Measurements from ENCODE around the gene PTPRU.

PTPRU gene

GRCh38 chr1:29259802-29260441, 23.6 kb downstream of the PTPRU start:
- TF ChIP-seq GATA2 (IDR thresholded peaks at IDR 0.05; ENCODE audit: low read depth, low read length), result no peak
- no peak for TF ChIP-seq GATA3 (IDR thresholded peaks at IDR 0.05; ENCODE audit: low read depth, low read length)

- TF ChIP-seq GATA3 (IDR thresholded peaks at IDR 0.05; ENCODE audit: low read depth, low read length), result no peak
- no peak for TF ChIP-seq GATA2 (IDR thresholded peaks at IDR 0.05; ENCODE audit: low read depth, low read length)
These were observed 24.2 kb downstream of the PTPRU start for GRCh38 chr1:29260531-29260930.

GRCh38 chr1:29264773-29265389, 28.6 kb downstream of the PTPRU start:
- no peak for TF ChIP-seq GATA3 (IDR thresholded peaks at IDR 0.05; ENCODE audit: low read depth, low read length)
- TF ChIP-seq GATA2 (IDR thresholded peaks at IDR 0.05; ENCODE audit: low read depth, low read length), result no peak

- no peak for TF ChIP-seq GATA3 (IDR thresholded peaks at IDR 0.05; ENCODE audit: low read depth, low read length)
- TF ChIP-seq GATA2 (IDR thresholded peaks at IDR 0.05; ENCODE audit: low read depth, low read length), result no peak
These were observed 30.6 kb downstream of the PTPRU start for GRCh38 chr1:29266912-29267311.

- no peak for TF ChIP-seq GATA2 (IDR thresholded peaks at IDR 0.05; ENCODE audit: low read depth, low read length)
- no peak for TF ChIP-seq GATA3 (IDR thresholded peaks at IDR 0.05; ENCODE audit: low read depth, low read length)
These were observed 31.2 kb downstream of the PTPRU start for GRCh38 chr1:29267321-29268070.

- TF ChIP-seq GATA3 (IDR thresholded peaks at IDR 0.05; ENCODE audit: low read depth, low read length), result no peak
- TF ChIP-seq GATA2 (IDR thresholded peaks at IDR 0.05; ENCODE audit: low read depth, low read length), result no peak
These were observed 33.1 kb downstream of the PTPRU start for GRCh38 chr1:29269382-29269781.

- TF ChIP-seq GATA3 (IDR thresholded peaks at IDR 0.05; ENCODE audit: low read depth, low read length), result no peak
These were observed 34.7 kb downstream of the PTPRU start for GRCh38 chr1:29270929-29271521.

GRCh38 chr1:29271724-29272123, 35.4 kb downstream of the PTPRU start:
- no peak for TF ChIP-seq GATA3 (IDR thresholded peaks at IDR 0.05; ENCODE audit: low read depth, low read length)
- no peak for TF ChIP-seq GATA2 (IDR thresholded peaks at IDR 0.05; ENCODE audit: low read depth, low read length)

- no peak for TF ChIP-seq GATA3 (IDR thresholded peaks at IDR 0.05; ENCODE audit: low read depth, low read length)
- TF ChIP-seq GATA2 (IDR thresholded peaks at IDR 0.05; ENCODE audit: low read depth, low read length), result no peak
These were observed 36.0 kb downstream of the PTPRU start for GRCh38 chr1:29272147-29272907.

GRCh38 chr1:29275435-29275834, 39.1 kb downstream of the PTPRU start:
- TF ChIP-seq GATA3 (IDR thresholded peaks at IDR 0.05; ENCODE audit: low read depth, low read length) (no peak), GATA2 (IDR thresholded peaks at IDR 0.05; ENCODE audit: low read depth, low read length) (no peak)

- TF ChIP-seq GATA2 (IDR thresholded peaks at IDR 0.05; ENCODE audit: low read depth, low read length) (no peak), GATA3 (IDR thresholded peaks at IDR 0.05; ENCODE audit: low read depth, low read length) (no peak)
These were observed 41.8 kb downstream of the PTPRU start for GRCh38 chr1:29278124-29278523.

GRCh38 chr1:29279406-29279805, 43.1 kb downstream of the PTPRU start:
- TF ChIP-seq GATA2 (IDR thresholded peaks at IDR 0.05; ENCODE audit: low read depth, low read length) (no peak), GATA3 (IDR thresholded peaks at IDR 0.05; ENCODE audit: low read depth, low read length) (no peak)

- no peak for TF ChIP-seq GATA2 (IDR thresholded peaks at IDR 0.05; ENCODE audit: low read depth, low read length)
- TF ChIP-seq GATA3 (IDR thresholded peaks at IDR 0.05; ENCODE audit: low read depth, low read length), result no peak
These were observed 43.6 kb downstream of the PTPRU start for GRCh38 chr1:29279951-29280391.
